GM21723 (cell line): ENCODE results near the gene TUBA1A.
"Not testable (repeated sequence)": the region's sequence is repeated elsewhere in the genome, so short reads cannot be mapped to it uniquely, and the experiment has no call there.

Source experiments
- ATAC-seq: cut with Tn5 transposase; IDR thresholded peaks from one replicate; pipeline ENCODE4 v1.9.1; 2021; ENCODE audit warnings: mild to moderate bottlenecking, moderate library complexity; ENCODE audit not compliant: unreplicated experiment

Gene TUBA1A

DNA sequence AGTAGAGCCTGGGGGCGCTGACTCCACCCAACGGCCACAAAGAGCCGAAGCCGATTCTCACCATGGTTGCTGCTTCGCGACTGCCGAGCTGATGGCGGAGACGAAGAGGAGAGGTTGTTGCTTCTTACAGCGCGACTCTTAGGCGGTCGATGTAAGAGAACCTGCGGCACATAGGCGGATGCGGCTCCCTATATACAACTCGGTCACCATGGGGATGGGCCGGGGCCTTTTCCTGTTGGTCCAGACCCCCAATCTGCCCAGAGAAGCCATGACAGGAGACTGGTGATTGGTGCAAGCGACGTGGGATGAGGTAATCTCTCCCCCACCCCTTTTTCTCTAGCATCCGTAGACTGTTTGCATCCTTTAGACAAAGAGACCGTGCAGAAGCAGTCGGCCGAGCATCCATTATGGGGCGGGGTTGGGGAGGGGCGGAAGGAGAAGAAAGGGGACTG lies at the start of gene TUBA1A:
TSS of gene TUBA1A (minus strand) at position 165 of the 452 bp plus-strand sequence. CDS start at position 64, 101 bp downstream.
- ATAC-seq = peak; percentile 91

DNA sequence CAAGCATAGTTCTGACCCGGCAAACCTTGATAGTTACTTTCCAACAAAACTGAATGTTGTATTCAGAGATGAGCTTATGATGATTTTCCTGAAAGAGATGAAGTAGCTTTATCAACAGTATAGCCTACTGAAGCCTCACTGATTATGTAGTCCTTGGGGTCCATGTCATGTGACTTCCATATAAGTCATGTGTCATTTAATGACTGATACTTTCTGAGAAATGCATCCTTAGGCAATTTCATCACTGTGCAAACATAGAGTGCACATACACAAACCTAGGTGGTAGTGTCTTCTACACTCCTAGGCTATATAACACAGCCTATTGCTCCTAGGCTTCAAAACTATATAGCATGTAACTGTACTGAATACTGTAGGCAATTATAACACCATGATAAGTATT lies 47.5 kb upstream of the TUBA1A start:
- ATAC-seq = no peak

DNA sequence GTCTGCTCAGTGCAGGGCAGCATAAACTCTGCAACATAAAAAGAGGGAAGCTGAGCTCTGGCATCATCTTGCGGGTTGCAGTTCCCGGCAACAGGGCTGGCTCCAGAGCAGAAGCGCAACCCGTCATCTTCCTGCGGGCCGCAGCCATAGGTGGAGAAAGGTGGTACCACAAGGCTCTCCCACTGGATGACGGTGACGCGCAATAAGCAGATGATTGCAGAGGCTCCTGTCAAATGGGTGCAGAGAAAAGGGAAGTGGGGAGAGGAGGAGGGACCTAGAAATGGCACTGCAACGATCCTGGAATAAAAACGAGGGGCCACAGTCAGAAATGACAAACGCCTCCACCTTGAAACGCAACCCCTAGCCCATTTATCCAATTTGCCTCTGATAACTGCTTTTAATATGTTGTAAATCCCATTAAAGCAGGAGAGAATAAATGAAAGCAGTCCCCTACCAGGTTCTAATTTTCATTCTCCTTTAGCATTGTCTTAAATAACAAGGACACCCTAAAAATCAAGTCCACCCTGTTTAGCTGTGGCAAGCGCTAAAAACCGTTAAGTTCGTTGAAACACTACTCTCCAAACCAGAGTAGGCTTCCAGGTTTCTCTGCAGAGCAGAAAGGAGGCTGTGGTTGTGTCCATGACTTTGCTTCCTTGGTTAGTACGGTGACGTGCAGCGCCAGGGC lies 45.1 kb upstream of the TUBA1A start:
- ATAC-seq = peak; percentile 52

DNA sequence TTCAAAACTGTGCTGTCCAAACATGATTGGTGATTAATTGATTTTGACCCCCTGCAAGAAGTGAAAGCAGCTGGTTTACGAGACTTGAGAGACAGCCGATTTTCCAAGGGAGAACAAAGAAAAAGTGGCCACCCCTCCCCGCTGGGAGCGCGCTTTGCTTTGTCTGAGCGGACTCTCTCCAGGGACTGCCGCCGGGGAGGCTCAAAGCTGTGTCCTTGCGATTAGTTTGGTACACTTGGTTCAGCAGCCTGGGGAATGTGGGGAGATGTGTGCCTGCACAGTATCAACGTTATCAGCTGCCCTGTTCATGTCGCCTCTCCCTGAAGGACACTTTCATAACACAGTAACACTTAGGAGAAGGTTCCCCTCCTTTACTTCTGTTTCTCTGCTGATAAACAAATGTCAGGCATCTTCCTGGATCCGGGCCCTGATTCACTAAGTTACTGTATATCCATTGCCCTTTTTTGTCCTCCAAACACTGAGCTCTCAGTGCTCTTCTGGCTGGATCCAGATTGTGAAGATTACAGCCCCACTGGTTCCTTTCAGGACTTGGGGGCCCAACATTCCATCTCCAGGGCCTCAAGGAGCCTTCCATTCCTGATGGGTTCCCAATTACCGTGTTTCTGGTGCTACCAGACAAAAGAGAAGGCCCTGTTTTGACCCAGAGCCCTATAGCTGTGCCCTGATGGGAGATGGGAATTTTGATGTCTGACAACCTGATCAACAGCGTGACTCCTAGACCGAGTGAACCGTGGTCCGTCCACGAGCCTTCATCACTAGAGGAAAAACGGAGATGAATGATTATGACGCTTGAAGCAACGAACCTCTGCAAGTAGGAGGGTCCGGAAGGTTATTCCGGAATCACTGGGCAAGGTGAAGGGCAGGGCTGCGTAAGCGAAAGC lies 44.3 kb upstream of the TUBA1A start:
- ATAC-seq = no peak

DNA sequence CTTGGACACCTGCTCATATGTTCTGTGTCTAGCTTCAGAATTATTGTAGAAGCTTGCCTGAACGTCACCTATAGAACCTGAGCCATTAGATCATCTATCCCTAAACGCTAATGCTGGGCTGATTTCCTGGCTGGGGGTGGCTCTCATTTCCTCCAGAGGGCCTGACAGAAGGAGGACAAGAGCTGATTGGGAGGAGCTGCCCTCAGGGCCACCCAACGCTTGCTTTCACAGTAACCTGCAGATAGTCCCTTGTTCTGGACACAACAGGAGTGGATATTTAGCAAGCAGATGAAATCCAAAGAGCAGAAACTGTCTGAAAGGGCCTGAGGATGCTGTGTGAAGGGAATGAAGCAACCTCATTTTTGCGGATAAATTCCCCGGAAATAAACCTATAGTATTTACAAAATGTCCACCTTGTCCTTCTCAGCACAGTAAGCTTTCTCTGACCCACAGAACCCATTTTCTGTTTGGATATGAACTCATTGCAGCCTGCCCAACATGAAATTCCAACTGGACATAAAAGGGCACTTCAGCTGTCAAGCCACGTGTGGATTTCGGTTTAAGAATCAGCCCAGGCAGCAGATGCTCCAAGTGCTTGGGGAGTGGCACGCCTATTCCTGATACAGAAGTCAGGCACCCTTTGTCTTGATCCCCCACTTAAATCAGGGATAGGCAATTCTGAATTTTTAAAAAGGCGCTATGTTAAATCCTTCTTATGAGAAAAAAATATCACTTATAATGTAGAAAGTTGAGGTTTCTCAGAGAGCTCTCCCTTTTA lies 43.2 kb upstream of the TUBA1A start:
- no peak for ATAC-seq

DNA sequence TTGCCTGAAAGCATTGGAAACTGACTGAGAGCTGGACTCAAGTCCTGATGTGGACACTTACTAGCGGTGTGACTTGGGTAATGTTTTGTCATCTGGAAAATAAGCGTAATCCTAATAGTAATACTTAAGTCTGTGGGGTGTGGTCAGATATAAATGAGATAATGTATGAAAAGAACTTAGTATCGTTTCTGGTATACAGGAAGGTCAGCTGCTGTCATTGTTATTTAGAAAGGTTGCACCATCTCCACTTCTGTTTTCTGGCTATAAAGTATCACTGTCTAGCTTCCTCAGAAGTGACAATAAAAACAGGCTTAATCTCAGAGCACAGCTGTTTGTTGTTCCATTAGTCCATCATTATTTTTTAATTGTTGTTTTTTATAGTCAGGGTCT lies 41.9 kb upstream of the TUBA1A start:
- ATAC-seq = no peak

DNA sequence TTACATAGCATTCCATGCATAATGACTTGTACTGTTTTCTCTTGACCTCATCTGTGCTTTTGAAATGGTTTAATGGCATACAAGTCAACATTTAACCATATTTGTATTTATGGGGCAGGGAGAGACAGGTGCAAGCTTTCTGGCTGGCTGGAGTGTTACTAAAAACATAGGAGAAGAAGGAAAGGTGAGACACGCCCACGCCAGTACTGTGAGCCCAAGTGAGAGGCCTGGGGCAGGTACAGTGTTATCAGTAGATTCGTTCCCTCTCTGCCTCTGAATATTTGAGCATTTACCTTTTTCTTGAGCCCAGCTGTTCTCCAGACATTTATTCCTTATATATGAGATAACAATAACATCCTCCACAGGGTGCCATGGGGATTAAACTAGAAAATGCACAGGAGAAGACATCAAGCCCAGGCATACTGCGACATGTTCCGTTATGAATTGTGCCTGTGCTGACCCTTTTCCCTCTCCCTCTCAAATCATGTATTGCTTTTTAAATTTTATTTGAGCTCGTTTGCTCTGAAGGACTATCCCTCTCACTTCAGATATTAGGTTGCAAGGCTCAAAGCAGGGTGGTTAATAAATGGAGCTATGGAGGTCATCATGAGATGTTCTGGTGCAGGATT lies 41.4 kb upstream of the TUBA1A start:
- ATAC-seq = no peak

DNA sequence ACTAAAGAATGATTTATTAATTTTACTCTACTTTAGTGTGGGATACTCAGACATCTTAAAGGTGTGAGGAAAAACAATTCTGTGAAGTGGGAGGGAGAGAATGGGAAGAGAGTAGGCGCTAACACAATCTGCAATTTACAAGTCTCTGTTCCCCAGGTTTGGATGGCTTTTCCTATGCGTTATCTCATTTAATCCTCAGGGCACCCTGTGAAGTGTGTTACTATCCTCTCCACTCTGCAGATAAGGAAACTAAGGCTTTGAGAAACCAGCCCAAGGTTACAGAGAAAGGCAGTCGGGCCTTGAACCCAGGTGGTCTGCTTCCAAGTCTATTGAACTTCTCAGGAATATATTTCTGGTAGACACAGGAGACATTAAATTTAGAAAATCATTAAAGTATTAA lies 39.8 kb upstream of the TUBA1A start:
- ATAC-seq = no peak

DNA sequence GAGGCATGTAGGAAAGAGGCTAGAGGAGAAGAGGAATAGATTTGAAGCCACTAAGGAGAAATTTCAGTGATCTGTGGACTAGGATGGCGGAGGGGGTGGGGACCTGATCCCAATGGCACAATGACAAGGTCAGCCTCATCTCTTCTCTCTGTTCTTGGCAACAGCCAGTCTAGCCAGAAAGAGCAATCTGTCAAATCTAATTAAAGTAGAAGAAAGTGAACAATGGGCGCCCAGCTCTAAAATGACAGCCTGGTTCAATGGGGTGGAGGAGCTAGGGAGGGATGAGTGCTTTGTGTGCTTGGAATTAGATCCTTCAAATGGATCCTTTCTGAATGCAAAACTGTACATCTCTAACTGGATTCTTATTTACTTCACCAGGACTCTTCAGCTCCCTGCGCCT lies 38.8 kb upstream of the TUBA1A start:
- ATAC-seq = no peak

DNA sequence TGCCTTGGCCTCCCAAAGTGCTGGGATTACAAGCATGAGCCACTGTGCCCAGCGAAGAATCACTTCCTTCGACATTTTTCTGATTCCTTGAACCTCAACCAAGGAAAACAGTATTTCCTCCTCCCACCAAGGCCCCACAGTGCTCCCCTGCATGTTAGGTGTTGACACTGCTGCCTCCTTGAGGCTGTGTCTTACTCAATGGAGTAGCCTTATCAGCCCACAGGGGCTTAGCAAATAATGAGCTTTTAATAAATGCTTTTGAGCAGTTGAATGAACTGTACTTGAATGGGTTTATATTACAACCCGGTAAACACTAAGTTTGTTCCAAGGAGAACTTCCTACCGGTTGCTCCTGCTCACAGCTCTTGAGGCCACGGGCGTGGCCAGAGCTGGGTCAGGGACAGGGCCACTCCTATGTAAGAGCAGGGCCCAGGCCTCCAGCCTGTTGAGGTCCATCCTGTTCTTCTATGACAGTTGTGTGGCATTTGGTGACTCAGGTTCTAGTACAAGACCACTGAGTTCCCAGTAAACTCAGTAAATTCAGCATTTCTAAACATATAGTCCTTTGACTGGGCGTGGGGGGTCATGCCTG lies 36.8 kb upstream of the TUBA1A start:
- ATAC-seq = no peak

DNA sequence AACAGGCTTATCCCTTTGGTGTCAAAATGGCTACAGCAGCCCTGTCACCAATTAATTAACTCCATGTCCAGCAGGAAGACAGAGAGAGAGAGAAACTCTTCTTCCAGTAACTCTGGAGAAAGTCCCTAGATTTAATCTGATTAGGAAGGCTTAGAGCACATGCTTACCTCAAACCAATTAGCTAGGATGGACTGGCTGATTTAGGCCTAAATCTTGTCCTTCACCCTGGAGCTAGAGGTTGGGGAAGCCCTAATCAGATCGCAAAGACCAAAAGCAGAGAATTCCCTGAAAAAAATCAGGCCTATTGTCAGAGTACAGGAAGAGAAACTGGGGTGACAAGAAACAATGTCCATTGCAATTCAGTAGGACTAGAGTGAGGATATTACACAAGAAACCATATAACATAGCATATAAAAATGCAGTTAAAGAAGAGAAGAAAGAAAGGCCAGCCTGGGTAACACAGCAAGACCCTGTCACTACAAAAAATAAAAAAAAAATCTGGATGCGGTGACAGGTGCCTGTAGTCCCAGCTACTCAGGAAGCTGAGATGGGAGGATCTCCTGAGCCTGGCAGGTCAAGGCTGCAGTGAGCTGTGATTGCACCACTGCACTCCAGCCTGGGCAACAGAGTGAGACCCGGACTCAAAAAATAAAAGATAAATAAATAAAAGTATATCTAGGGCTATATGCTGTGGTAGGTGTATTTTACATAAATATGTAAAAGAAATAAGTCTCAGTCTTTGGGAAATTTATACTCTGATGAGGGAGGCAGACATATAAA lies 34.9 kb upstream of the TUBA1A start:
- ATAC-seq = no peak

DNA sequence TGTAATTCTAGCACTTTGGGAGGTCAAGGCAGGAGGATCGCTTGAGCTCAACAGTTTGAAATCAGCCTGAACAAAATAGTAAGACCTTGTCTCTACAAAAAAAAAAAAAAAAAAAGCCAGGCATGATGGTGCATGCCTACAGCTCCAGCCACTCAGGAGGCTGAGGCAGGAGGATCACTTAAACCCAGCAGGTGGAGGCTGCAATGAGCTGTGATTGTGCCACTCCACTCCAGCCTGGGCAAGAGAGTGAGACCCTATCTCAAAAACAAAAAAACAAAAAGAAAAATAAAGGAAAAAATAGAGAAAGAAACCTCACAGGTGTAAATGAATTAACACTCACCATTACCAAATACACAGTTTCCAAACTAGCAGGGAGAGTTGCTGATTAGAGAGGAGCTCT lies 34.2 kb upstream of the TUBA1A start:
- no peak for ATAC-seq

DNA sequence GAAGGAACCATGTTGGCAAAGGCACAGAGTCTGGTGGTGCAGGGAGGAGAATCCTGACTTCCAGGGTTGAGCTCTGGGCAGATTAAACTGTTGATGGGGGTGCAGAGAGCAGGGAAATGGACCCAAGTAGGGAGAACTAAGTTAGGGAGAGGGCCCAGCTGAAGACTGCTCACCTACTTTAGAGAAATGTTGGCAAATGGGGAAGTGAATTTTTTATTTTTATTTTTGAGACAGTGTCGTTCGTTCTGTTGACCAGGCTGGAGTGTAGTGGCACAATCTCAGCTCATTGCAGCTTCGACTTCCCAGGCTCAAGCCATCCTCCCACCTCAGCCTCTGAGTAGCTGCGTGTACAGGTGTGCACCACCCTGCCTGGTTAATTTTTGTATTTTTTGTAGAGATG lies 32.1 kb upstream of the TUBA1A start:
- ATAC-seq = no peak

DNA sequence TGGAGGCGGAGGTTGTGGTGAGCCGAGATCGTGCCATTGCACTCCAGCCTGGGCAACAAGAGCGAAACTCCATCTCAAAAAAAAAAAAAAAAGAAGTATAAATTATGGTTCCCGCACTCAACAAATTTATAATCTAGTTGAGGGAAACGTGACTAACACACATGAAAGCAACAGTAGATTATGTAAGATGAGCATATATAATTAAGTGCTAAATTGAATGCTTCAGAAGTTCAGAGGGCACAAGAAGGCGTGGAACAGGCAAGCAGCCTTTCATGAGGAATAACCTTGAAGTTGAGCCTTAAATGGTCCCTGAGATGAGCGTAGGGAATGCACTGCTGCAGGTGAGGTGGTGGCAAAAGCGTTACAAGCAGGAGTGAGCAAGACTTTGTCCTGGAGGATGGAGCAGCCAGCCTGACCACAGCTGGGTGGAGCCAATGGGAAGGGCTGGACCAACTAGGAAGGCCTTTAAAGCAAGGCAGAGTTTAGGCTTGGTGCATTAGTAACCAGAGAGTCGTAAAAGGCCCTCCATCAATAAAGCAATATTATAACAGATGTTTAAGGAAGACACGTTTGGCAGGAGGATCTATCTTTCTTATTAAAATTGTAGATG lies 30.6 kb upstream of the TUBA1A start:
- ATAC-seq = no peak

DNA sequence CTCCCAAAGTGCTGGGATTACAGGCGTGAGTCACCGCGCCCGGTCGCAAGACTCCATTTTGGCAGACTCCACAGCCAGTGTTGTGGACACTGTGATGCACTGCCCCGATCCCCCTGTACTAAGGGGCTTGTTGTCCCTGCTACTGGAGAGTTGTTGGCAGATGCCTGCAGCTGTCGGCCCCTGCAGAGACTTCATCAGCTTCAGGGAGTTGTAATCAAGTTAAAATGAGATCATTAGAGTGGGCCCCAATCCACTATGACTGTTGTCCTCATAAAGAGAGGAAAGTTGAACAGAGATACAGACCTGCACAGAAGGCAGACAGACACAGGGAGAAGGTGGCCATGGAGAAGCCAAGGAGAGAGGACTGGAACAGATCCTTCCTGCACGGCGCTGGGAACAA lies 23.7 kb upstream of the TUBA1A start:
- ATAC-seq = no peak

DNA sequence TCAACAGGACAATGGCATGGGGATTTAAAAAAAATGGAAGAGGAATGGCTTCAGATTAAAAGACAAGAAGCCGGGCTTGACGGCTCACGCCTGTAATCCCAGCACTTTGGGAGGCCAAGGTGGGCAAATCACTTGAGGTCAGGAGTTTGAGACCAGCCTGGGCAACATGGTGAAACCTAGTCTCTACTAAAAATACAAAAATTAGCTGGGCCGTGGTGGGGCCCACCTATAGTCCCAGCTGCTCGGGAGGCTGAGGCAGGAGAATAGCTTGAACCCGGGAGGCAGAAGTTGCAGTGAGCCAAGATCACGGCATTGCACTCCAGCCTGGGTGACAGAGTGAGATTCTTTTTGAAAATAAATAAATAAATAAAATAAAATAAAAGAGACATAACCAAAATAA lies 21.8 kb upstream of the TUBA1A start:
- ATAC-seq = not testable (repeated sequence)

DNA sequence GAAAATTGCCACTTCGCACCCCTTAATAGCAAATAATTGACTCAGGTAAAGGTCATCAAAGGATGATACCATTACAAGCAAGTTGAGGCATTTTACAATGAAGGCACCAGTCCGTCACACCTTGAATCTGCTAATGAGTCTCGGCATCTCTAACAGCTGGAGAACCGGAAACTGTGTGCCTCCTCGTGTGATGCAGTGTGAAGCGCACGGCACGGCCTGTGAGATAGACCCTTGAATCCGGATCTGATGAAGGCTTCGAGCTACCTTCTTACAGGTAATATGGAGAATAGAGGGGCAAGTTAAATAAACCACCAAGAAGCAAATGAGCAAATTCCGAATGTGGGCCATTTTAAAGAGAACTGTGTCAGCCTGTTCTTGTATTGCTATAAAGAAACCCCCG lies 19.8 kb upstream of the TUBA1A start:
- no peak for ATAC-seq

DNA sequence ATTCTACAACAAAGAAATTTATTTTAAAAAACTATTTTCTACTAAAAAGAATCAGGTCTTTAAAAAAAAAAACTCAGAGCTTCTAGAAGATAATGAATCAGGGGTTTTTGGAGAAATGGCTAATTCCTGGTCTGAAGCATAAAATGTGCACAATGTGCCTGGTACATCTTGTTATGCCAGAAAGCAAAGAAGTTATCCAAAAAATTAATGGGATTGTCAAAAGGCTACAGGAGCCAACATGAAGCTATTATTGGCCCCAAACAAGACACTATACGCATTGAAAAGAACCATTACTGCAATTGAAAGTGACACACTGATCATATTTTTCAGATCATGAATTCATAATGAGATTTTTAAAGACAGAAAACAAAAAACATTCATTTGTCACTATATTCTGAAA lies 19.3 kb upstream of the TUBA1A start:
- ATAC-seq = no peak

DNA sequence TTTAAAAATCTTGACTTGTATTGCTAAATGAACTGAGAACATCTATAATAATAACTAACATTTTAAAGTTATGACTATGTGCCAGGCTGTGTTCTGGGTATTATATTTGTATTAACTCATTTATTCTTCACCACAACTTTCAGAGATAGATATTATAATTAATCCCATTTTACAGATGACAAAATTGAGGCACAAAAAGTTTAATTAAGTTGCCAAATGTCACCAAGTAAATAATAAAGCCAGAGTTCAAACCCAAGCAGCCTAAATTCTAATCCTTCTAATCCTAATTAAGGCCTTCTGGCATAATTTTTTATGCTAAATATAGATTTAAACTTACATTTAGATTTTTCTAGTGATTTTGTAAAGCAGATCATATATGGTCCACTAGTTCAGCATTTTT lies 17.5 kb upstream of the TUBA1A start:
- ATAC-seq = no peak
